ENCODE data around the gene IGF2.

DNA sequence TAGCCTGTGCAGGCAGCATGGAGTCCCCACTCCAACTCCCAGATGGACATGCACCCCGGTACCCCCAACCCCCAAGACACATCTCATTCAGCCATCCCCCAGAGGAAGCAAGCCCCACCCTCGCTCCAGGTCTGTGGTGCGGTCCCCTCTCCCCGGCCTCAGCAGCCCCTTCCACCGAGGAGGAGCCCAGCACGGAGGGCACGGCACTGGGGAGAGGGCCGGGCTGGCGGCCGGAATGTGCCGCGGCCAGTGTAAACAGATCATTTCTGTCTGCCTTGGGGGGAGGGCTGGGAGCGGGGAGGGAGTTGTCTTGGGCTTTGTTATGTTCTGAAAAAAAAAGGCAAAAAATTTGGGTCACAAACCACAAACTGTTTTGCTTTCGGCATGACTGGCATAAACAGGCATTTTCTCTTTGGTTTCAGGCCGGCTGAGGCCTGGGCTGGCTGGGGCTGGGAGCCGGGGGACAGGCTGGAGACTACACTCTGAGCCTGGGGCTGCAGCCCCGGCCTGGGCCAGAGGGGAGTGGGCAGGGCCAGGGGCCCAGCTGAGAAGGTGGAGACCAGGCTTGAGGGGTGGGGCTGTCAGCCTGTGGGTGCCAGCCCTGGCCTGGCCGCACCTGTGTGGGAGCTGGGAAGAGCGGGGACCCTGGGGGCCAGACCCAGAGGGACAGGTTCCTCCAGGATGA is 16.8 kb downstream of the IGF2 start:
- TF ChIP-seq, protein P1, sequence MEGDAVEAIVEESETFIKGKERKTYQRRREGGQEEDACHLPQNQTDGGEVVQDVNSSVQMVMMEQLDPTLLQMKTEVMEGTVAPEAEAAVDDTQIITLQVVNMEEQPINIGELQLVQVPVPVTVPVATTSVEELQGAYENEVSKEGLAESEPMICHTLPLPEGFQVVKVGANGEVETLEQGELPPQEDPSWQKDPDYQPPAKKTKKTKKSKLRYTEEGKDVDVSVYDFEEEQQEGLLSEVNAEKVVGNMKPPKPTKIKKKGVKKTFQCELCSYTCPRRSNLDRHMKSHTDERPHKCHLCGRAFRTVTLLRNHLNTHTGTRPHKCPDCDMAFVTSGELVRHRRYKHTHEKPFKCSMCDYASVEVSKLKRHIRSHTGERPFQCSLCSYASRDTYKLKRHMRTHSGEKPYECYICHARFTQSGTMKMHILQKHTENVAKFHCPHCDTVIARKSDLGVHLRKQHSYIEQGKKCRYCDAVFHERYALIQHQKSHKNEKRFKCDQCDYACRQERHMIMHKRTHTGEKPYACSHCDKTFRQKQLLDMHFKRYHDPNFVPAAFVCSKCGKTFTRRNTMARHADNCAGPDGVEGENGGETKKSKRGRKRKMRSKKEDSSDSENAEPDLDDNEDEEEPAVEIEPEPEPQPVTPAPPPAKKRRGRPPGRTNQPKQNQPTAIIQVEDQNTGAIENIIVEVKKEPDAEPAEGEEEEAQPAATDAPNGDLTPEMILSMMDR (IDR thresholded peaks at IDR 0.05), result no peak
- TF ChIP-seq NR2C2 (CRISPR knock-in tag; IDR thresholded peaks at IDR 0.05) (no peak), PRRX2 (CRISPR knock-in tag; IDR thresholded peaks at IDR 0.05) (no peak), NR1H2 (CRISPR knock-in tag; IDR thresholded peaks at IDR 0.05) (no peak), SP1 (CRISPR knock-in tag; conservative IDR thresholded peaks at IDR 0.05) (no peak), SMAD3 (CRISPR knock-in tag; IDR thresholded peaks at IDR 0.05; ENCODE audit: borderline replicate concordance) (no peak), GABPB1 (CRISPR knock-in tag; IDR thresholded peaks at IDR 0.05) (no peak), ZNF121 (CRISPR knock-in tag; IDR thresholded peaks at IDR 0.05) (no peak)
- TF ChIP-seq, protein P2, sequence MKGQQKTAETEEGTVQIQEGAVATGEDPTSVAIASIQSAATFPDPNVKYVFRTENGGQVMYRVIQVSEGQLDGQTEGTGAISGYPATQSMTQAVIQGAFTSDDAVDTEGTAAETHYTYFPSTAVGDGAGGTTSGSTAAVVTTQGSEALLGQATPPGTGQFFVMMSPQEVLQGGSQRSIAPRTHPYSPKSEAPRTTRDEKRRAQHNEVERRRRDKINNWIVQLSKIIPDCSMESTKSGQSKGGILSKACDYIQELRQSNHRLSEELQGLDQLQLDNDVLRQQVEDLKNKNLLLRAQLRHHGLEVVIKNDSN (CRISPR knock-in tag; IDR thresholded peaks at IDR 0.05), result no peak
- TF ChIP-seq, protein P3, sequence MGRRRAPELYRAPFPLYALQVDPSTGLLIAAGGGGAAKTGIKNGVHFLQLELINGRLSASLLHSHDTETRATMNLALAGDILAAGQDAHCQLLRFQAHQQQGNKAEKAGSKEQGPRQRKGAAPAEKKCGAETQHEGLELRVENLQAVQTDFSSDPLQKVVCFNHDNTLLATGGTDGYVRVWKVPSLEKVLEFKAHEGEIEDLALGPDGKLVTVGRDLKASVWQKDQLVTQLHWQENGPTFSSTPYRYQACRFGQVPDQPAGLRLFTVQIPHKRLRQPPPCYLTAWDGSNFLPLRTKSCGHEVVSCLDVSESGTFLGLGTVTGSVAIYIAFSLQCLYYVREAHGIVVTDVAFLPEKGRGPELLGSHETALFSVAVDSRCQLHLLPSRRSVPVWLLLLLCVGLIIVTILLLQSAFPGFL (CRISPR knock-in tag; IDR thresholded peaks at IDR 0.05; ENCODE audit: borderline replicate concordance), result no peak
- TF ChIP-seq, protein P4, sequence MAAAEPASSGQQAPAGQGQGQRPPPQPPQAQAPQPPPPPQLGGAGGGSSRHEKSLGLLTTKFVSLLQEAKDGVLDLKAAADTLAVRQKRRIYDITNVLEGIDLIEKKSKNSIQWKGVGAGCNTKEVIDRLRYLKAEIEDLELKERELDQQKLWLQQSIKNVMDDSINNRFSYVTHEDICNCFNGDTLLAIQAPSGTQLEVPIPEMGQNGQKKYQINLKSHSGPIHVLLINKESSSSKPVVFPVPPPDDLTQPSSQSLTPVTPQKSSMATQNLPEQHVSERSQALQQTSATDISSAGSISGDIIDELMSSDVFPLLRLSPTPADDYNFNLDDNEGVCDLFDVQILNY (CRISPR knock-in tag; IDR thresholded peaks at IDR 0.05), result no peak
- TF ChIP-seq, protein P5, sequence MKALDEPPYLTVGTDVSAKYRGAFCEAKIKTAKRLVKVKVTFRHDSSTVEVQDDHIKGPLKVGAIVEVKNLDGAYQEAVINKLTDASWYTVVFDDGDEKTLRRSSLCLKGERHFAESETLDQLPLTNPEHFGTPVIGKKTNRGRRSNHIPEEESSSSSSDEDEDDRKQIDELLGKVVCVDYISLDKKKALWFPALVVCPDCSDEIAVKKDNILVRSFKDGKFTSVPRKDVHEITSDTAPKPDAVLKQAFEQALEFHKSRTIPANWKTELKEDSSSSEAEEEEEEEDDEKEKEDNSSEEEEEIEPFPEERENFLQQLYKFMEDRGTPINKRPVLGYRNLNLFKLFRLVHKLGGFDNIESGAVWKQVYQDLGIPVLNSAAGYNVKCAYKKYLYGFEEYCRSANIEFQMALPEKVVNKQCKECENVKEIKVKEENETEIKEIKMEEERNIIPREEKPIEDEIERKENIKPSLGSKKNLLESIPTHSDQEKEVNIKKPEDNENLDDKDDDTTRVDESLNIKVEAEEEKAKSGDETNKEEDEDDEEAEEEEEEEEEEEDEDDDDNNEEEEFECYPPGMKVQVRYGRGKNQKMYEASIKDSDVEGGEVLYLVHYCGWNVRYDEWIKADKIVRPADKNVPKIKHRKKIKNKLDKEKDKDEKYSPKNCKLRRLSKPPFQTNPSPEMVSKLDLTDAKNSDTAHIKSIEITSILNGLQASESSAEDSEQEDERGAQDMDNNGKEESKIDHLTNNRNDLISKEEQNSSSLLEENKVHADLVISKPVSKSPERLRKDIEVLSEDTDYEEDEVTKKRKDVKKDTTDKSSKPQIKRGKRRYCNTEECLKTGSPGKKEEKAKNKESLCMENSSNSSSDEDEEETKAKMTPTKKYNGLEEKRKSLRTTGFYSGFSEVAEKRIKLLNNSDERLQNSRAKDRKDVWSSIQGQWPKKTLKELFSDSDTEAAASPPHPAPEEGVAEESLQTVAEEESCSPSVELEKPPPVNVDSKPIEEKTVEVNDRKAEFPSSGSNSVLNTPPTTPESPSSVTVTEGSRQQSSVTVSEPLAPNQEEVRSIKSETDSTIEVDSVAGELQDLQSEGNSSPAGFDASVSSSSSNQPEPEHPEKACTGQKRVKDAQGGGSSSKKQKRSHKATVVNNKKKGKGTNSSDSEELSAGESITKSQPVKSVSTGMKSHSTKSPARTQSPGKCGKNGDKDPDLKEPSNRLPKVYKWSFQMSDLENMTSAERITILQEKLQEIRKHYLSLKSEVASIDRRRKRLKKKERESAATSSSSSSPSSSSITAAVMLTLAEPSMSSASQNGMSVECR (CRISPR knock-in tag; IDR thresholded peaks at IDR 0.05; ENCODE audit: borderline replicate concordance), result no peak
